Measurements from ENCODE around the gene SPP1.

- TF ChIP-seq, protein P1, sequence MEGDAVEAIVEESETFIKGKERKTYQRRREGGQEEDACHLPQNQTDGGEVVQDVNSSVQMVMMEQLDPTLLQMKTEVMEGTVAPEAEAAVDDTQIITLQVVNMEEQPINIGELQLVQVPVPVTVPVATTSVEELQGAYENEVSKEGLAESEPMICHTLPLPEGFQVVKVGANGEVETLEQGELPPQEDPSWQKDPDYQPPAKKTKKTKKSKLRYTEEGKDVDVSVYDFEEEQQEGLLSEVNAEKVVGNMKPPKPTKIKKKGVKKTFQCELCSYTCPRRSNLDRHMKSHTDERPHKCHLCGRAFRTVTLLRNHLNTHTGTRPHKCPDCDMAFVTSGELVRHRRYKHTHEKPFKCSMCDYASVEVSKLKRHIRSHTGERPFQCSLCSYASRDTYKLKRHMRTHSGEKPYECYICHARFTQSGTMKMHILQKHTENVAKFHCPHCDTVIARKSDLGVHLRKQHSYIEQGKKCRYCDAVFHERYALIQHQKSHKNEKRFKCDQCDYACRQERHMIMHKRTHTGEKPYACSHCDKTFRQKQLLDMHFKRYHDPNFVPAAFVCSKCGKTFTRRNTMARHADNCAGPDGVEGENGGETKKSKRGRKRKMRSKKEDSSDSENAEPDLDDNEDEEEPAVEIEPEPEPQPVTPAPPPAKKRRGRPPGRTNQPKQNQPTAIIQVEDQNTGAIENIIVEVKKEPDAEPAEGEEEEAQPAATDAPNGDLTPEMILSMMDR (IDR thresholded peaks at IDR 0.05; ENCODE audit: borderline replicate concordance, extremely low read depth, low read length, poor library complexity, severe bottlenecking) = no peak
- no peak for TF ChIP-seq EZH2 (IDR thresholded peaks at IDR 0.05; ENCODE audit: borderline replicate concordance, low read depth, low read length, severe bottlenecking)
Measured at GRCh38 chr4:87985887-87986200, 10.3 kb downstream of the SPP1 start.
